Measurements from ENCODE around the gene CDH4. TPM values are rescaled to one million over a fixed set of nuclear protein-coding genes. Genes with fewer than 3 reads are reported as not detected.

CDH4 gene
- total RNA-seq, 6 donors from 2014 or later, result 0.20 to 1.0 (median 0.40) TPM; not detected in 1

DNA sequence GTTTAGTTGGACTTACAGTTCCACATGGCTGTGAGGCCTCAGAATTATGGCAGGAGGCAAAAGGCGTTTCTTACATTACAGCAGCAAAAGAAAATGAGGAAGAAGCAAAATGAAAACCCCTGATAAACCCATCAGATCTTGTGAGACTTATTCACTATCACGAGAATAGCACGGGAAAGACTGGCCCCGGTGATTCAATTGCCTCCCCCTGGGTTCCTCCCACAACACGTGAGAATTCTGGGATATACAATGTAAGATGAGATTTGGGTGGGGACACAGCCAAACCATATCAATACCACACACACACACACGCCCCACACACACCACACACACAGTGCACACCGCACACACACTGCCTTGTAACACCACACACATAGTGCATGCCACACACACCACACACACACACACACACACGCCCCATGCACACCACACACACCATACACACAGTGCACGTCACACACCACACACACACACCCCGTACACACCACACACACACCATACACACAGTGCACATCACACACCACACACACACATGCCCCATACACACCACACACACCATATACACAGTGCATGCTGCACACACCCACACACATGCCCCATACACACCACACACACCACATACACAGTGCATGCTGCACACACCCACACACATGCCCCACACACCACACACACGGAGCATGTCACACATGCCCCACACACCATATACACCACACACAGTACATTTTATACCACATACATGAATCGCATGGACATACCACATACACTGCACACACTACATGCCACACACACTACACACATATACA, 503.1 kb downstream of the CDH4 start:
- no peak for TF ChIP-seq POLR2AphosphoS5 (IDR thresholded peaks at IDR 0.05)
- TF ChIP-seq EP300 (IDR thresholded peaks at IDR 0.05), result no peak
- TF ChIP-seq, protein P1, sequence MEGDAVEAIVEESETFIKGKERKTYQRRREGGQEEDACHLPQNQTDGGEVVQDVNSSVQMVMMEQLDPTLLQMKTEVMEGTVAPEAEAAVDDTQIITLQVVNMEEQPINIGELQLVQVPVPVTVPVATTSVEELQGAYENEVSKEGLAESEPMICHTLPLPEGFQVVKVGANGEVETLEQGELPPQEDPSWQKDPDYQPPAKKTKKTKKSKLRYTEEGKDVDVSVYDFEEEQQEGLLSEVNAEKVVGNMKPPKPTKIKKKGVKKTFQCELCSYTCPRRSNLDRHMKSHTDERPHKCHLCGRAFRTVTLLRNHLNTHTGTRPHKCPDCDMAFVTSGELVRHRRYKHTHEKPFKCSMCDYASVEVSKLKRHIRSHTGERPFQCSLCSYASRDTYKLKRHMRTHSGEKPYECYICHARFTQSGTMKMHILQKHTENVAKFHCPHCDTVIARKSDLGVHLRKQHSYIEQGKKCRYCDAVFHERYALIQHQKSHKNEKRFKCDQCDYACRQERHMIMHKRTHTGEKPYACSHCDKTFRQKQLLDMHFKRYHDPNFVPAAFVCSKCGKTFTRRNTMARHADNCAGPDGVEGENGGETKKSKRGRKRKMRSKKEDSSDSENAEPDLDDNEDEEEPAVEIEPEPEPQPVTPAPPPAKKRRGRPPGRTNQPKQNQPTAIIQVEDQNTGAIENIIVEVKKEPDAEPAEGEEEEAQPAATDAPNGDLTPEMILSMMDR (IDR thresholded peaks at IDR 0.05), result no peak
- TF ChIP-seq POLR2A (IDR thresholded peaks at IDR 0.05), result no peak
- peaks cover 0 to 8% (median 2%) of the 10 kb centered on the region in 4 donors for H3K9me3 ChIP-seq
- 78 to 82% methylated on average over 12 of the region's 12 CpGs for WGBS, 2 donors
- no peaks in the 10 kb centered on the region for H3K27me3 ChIP-seq
- DNase-seq (no peak), ATAC-seq (ENCODE audit: low FRiP score in 2 of 2) (peak in 1 of 2 donors; percentile 13)
- no peaks in the 10 kb centered on the region for H3K4me1 ChIP-seq
- H3K36me3 ChIP-seq, result no peaks in the 10 kb centered on the region
- no peak overlapping the region for H3K4me3 ChIP-seq
- H3K27ac ChIP-seq, result no peak overlapping the region

DNA sequence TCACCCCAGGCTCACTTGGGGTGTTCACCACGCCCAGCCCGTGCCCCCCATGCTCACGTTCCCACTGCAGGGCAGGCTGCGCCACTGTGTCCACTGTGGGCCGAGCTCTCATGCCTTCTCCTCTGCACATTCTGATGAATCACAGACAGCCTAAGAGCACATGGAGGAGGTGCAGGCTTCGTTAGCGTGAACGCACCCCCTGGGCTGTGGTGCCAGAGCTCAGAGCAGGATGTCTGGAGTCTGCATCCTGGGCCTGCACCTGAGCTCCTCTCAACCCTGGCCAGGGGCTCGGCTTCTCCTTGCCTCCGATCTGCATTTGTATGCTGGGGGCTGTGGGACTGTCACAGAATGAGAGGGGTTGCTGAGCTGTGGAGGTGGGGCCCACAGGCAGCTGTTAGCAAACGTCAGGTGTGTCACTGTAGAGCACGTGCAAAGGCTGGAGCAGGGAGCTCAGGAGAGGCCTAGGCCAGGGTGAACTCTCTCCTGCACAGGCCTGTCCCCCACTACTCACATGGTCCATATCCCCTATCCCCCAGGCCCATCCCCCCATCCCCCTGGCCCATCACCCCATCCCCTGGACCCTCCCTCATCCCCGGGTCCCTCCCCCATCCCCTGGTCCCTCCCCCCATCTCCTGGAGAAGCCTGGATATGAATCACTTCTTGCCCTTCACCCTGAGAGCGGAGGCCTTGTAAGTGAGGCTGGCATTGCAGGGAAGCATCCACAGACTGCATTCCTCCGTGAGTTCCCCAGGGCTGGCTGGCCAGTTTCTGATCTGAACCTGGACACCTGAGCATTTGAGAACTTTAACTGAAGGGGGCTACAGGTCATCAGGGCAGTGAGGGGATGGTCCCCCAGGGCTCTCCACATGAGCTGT, 504.1 kb downstream of the CDH4 start:
- Histone ChIP-seq H3K4me1 (no peaks in the 10 kb centered on the region), H3K9me3 (peaks cover 0 to under 1% (median 0%) of the 10 kb centered on the region in 4 donors), H3K4me3 (no peak overlapping the region), H3K27me3 (no peaks in the 10 kb centered on the region), H3K36me3 (no peaks in the 10 kb centered on the region), H3K27ac (no peak overlapping the region)
- TF ChIP-seq POLR2AphosphoS5 (IDR thresholded peaks at IDR 0.05) (no peak), POLR2A (IDR thresholded peaks at IDR 0.05) (no peak), EP300 (IDR thresholded peaks at IDR 0.05) (no peak)
- TF ChIP-seq, protein P1 (IDR thresholded peaks at IDR 0.05), result no peak
- 76 to 85% methylated on average over 3 to 13 of the region's 15 CpGs for WGBS, 2 donors
- DNase-seq (peak in 1 of 2 donors; percentile 53), ATAC-seq (ENCODE audit: low FRiP score in 2 of 2) (no peak)

DNA sequence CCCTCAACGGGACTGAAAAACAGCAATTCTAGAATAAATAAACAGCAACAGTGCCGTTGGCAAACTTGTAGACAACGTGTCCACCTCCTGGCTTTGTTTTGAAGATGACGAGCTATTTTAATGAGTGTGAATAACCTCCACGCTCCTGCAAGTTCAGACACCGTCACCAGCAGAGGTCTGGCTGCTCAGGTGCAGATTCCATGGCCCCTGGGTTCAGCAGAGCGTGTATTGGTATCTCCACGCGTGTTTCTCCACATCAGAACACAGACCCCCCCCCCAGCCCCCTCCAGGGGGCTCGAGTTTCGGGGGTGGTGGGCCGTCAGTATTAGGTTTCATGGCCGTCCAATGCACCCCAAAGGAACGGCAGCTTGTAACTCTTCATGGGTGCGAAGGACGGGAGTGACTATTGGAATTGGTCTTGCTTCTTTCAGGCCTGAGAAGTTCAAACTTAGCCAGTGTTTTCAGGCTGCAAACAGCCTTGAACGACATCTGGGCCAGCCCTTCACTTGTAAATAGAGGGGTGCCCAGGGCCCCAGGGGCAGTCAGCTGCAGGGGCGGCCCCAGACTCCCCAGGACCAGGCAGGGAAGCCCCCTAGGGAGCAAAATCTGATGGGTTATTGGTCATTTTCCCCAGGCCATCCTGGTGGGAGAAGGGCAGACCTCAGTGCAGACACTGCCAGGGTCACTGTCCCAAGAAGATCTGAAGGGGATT, 505.1 kb downstream of the CDH4 start:
- H3K27ac ChIP-seq, result no peak overlapping the region
- DNase-seq (peak in 1 of 2 donors; percentile 43), ATAC-seq (ENCODE audit: low FRiP score in 2 of 2) (no peak)
- 64 to 69% methylated on average over 11 to 18 of the region's 18 CpGs for WGBS, 2 donors
- H3K4me1 ChIP-seq, result no peaks in the 10 kb centered on the region
- H3K9me3 ChIP-seq, result no peaks in the 10 kb centered on the region
- no peak overlapping the region for H3K4me3 ChIP-seq
- H3K27me3 ChIP-seq, result no peaks in the 10 kb centered on the region
- no peaks in the 10 kb centered on the region for H3K36me3 ChIP-seq
- TF ChIP-seq POLR2AphosphoS5 (IDR thresholded peaks at IDR 0.05), result no peak
- TF ChIP-seq, protein P1 (IDR thresholded peaks at IDR 0.05), result no peak
- TF ChIP-seq EP300 (IDR thresholded peaks at IDR 0.05), result no peak
- TF ChIP-seq POLR2A (IDR thresholded peaks at IDR 0.05), result no peak

DNA sequence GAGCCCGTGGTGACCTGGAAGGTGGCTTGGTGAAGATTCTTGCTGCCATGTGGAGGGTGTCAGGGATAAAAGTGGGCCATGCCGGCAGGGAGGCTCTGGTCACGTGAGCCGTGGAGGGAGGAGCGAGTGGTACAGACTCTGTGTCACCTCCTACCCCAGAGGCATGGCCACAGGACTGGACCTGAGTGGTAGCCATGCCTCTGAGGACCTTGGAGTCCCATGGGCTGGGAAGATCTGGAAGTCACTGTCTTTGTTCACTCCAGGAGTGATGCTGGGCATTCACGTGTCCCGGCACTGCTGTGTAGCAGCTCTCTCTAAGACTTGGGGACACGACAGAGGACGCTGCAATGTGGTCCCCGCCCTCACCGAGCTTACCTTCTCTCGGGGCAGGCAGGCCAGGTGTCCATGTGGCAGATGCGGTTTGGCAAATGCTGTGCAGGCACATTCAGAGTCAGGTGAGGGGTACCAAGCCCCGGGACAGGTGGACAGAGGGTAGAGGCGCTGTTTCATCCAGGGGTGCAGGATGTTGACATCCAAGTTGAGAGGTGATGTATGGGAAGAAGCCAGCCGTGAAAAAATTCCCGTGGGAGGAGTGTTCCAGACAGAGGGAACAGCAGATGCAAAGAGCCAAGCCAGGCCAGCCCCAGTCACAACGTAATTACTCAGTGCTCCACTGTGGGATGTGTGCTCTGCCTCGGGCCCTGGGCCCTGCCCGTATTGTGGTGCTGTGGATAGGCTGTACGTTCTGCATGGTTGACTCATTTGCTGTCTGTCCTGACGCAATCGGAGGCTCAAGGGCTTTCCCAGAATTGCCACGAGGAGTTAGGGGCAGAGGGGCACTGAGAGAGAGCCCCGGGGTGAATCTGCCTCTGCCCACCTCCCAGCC, 505.9 kb downstream of the CDH4 start:
- no peaks in the 10 kb centered on the region for H3K9me3 ChIP-seq
- H3K27me3 ChIP-seq, result no peaks in the 10 kb centered on the region
- TF ChIP-seq, protein P1 (IDR thresholded peaks at IDR 0.05), result no peak
- TF ChIP-seq POLR2A (IDR thresholded peaks at IDR 0.05) (no peak), EP300 (IDR thresholded peaks at IDR 0.05) (no peak), POLR2AphosphoS5 (IDR thresholded peaks at IDR 0.05) (no peak)
- H3K4me1 ChIP-seq, result no peaks in the 10 kb centered on the region
- H3K27ac ChIP-seq, result no peak overlapping the region
- no peak overlapping the region for H3K4me3 ChIP-seq
- DNase-seq, result peak in 1 of 2 donors; percentile 36
- 80 to 83% methylated on average over 17 to 25 of the region's 25 CpGs for WGBS, 2 donors
- no peaks in the 10 kb centered on the region for H3K36me3 ChIP-seq
- ATAC-seq (ENCODE audit: low FRiP score in 2 of 2), result no peak

All from upper lobe of left lung (tissue), 6 donors.